ENCODE measurements around the gene RASA3.
"Not testable (repeated sequence)": the region's sequence is repeated elsewhere in the genome, so short reads cannot be mapped to it uniquely, and the experiment has no call there.

RASA3 gene

DNA sequence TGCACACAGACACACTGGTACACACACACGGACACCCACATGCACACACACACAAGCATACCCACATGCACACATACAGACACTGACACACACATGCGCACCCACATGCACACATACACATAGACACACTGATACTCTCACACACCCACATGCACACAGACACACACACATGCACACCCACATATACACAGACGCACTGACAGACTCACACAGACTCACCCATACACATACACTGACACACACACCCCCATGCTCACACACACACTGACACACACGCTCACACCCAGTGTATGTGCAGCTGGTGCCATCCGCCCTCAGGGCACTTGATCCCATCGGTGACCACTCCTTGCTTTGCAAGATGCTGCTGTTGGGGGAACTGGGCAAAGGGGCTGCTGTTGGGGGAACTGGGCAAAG lies 9.7 kb upstream of the RASA3 start:
- no peak for DNase-seq

- no peak for DNase-seq
These were observed 9.0 kb upstream of the RASA3 start for GRCh38 chr13:114141261-114141996.

DNA sequence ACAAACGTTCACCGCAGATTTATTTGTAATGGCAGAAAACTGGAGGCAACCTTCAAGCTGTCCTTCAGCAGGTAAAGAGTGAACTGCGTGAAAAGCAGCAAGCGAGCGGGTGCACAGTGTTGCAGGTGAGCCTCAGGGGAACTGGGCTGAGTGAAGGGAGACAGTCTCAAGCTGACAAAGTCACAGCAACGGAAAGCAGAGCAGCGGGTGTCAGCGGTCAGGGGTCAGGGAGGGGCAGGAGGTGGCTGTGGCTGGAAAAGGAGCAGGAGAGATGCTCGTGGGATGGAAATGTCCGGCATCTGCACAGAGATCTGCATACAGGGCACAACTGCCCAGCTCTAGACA lies 8.5 kb upstream of the RASA3 start:
- DNase-seq, result peak in 2 of 4 experiments; percentile 45 to 52

- DNase-seq, result peak in 2 of 4 experiments; percentile 31 to 34
These were observed 7.9 kb upstream of the RASA3 start for GRCh38 chr13:114140131-114140905.

DNA sequence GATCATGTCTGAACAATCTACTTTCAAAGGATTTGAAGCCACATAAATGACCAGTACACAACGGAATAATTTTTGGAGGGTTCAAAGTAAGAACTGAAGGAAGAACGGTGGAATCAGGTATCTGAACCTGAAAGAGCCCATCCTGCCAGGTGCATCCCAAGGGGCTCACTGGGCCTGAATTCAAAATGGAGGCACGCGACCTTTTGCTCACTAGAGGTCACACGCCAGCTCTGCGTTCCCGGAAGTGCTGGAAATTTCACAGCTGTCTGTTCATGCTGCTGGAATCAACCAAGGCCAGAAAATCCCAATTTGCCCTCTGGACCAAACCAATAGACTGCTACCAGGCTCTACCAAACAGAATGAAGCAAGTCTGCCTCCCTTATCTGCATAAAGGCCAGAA lies 4.2 kb upstream of the RASA3 start:
- no peak for DNase-seq

DNA sequence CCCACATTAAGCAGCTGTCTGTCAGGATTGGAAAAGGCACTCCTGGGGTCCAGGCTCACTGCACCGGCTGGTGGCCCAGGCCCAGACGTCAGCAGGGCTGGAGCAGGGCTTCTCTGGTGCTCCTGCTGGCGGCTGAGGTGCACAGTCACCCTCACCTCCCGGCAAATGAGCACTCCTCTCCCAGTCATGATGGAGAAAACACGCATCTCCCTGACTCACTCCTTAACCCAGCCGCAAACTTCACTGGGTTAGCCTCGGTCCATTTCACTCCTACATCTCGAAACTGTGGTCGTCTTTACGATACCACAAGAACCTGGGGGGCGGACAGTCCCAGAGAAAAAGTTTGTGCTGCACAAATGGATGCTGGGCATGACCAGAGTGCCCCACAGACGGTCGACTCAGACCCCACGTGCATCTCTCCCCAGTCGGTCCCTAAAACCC lies 3.3 kb upstream of the RASA3 start:
- DNase-seq, result no peak

- no peak for DNase-seq
These were observed 2.7 kb upstream of the RASA3 start for GRCh38 chr13:114134944-114135610.

DNA sequence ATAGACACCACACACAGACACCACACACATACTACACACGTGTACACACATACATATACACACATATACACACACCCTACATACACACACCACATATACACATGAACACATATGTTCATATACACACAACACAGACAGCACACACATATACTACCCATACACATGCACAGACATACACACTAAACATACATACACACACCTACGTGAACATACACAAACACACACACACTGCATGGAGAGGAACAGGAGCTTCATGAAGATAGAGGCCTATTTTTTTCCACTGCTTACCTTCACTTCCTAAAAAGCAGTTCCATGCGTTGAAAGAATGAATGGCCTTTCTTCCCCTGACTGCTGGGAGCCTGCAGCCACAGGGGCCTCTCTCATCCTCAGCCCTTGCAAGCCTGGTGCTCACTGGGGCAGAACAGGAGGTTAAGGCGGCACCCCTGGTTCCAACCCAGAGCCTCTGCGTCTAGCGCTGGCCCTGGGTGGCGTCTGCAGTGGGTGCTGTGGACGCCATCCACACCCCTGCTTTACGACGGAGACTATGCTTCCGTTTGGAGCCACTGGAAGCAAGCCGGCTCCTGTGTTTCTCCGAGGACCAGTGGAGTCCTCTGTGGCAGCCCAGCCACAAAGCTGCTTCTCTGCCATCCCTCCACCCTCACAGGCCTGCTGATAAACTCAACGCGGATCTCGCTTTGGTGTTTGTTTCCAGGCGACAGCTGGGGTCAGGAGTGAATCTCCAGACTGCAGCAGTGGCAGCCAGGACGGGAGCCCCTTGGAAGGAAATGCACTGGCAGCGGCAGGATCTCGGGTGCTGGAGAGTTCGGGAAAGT lies 1.9 kb upstream of the RASA3 start:
- no peak for DNase-seq

DNA sequence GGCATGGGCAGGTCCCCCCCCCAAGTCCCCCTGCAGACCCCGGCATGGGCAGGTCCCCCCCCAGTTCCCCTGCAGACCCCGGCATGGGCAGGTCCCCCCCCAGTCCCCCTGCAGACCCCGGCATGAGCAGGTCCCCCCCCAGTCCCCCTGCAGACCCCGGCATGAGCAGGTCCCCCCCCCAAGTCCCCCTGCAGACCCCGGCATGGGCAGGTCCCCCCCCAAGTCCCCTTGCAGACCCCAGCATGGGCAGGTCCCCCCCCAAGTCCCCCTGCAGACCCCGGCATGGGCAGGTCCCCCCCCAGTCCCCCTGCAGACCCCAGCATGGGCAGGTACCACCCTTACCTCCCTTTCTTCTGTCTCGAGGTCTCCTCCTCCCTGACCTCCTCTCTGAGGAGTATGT lies 1.1 kb upstream of the RASA3 start:
- not testable (repeated sequence) for DNase-seq

- DNase-seq, result not testable (repeated sequence)
These were observed 703 bp upstream of the RASA3 start for GRCh38 chr13:114133126-114133525.

DNA sequence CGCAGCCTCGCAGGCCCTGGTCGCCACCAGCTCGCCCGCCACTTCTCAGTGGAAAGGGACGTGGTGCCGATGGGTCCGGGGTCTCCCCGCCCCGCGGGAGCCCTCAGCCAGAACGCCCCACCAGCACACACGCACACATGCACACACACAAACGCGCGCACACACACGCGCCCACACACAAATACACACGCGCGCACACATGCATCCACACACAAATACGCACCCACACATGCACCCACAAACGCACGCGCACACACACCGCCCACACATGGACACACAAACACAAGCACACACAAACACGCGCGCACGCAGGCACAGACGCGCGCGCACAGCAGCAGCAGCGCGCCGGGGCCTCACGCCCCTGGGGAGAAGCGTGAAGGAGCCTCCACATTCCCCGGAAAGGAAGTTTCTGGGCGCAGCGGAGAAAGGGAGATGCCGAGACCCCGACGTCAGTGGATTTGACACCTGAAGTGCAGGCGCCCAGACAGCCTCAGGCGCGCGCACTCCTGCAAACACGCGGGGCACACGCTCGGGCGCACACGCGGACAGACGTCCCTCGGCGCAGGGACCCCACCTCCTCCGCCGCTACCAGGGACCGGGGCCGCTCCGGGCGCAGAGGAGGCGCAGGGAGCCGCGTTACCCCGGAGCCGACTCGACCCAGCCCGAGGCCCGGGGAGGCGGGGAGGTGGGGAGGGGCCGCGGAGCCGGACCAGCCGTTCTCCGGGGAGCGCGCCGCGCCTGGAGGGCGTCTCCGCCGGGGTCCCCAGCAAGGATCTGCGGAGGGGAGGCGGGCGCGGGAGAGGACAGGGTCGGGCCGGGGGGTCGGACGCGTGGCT lies 622 bp downstream of the RASA3 start:
- DNase-seq, result peak in 1 of 4 experiments; percentile 47

GRCh38 chr13:114130837-114131582 lies 1.4 kb downstream of the RASA3 start:
- DNase-seq, result peak in 2 of 4 experiments; percentile 50 to 51

DNA sequence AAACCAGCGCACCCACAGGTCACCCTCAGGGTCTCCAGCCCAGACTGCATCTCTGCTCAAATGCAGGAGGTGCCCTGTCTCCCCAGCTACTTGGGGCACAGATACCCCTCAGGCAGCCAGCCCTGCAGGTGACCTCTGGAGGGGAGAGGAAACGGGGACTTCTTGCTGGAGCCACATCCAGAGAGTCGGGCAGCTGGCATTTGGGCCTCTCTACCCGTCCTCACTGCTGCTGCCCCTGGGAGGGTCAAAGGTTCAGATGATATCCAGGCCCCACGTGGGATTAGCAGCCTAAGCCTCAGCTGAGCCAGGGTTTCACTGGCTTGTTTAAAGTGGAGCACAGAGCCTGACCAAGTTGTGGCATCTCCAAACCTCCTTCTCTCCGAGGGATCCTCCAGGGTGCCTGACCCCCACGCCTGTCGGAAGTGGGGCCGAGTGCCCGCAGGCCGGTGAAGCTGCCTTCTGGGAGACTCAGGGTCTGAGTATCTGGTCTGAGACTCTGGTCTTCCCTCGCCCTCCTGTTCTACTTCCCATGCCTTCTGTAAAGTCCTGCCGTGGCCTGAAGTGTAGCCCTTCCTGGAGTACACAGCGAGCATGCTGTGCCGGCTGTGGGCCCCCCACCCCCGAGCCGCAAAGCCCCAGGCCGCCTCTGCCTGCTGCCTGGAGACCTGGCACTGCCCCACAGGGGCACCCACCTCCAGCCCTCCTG lies 2.1 kb downstream of the RASA3 start:
- no peak for DNase-seq

GRCh38 chr13:114129649-114130062 lies 2.8 kb downstream of the RASA3 start:
- no peak for DNase-seq

DNA sequence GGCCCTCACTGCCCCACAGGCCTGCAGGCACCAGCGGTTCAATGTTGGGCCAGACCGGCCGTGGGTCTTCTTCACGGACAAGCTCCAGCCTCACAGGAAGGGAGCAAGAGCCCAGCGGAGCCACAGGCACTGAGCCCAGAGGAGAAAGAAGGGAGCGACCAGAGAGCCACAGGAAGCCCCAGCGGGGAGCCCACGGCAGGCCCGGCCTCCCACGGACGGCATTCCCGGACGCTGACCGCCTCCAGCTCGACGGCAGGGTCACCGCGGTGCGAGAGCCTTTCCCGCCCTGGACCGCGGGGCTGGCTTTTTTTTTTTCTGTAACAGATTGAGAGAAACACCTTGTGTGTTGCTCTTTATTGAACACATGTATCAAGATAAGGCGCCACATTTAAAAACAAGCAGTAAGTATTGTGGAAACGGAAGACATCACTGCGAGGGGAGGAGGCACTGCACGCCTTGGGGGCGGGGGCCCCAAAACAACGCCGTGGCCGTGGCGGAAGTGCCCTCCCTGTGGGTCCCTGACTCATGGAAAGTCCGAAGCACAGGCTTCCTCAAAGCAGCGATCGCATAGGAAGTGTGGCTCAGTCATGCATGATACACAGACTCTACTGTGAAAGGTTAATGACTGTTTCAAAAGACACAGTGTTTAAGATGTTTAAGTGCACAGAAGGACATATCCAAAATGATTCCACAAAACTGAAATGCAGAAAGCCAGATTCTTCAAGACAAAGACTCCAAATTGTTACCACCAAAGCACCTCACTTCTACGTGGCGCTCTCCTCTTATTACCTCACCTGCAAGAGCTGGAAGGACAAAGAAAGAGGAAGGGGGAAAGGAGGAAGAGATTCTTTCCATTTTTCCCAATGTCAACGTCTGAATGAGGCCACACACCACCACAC lies 3.5 kb downstream of the RASA3 start:
- peak; percentile 67 to 80 (median 71) for DNase-seq

- no peak for DNase-seq
These were observed 4.1 kb downstream of the RASA3 start for GRCh38 chr13:114128348-114128623.

DNA sequence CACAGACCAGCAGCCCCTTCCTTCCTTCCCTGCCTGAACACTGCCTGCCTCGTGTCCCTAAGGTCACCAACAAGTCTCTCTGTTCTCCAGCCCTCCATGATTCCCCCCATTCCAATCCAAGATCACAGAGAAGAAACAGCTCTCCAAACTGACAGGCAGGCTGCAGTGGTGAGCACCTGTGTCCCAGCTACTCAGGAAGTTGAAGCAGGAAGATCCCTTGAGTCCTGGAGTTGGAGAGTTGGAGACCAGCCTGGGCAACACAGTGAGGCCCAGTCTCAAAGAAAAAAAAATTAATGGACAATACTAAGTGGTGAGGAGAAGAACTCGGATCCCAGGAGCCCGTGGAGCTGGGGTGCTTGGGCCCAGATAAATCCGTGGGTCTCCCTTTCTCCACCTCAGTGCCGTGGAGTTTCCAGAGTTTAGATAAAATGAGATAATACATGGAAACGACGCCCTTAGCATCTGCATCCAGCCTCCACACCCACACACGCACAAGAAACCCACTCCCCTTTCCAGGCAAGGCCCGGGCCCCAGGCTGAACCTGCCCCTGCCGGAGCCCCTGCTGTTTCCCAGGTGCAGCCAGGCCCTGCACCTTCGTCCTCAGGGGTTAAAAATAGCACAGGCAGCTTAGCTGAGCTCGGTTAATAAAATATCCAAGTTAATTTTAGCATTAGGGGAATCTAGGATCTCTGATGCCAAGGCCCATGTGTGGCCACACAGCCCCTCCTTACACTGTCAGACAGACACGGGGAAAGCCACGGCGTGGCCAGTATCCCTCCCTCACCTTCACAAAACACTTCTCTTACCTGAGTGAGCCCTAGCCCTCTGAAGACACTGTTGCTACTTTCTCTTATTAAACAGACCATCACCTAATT lies 4.7 kb downstream of the RASA3 start:
- no peak for DNase-seq

DNA sequence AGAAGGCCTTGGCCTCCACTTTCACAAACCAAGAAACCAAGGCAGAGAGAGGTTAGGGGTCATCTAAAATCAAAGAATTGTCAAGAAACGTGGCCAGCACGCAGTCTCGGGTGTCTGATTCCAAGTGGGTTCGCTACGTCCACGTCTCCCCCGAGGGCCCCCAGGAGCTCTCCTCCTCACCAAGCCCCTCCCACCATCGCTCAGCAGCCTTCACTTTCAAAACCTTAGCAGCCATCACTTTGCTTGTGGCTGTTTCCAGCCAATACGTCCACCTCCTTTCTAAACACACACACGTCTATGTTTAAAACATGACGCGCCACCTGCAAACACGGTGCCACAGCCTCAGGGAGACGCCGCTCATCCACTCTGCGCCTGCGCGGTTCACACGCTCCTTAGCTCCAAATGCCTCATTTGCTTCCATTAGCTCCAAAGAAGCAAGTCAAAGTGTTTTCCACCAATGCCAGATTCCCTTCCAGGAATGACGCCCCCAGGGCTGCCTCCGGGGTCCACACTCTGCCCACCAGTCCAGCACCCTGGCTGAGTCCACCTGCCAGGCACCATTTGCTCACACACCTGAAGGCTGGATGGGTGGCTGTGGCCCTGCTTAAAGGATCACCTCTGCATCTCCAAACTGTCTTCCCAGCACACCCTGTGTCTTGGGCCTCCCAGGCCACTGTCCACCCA lies 5.5 kb downstream of the RASA3 start:
- DNase-seq, result no peak
